Effector CD4-positive, alpha-beta T cell (primary cell): Measurements from ENCODE around the gene TEX48.

Experiments used
- DNase-seq: peaks from one replicate; pipeline ENCODE4 v3.0.0-alpha.2; 2020

The TEX48 gene

DNA sequence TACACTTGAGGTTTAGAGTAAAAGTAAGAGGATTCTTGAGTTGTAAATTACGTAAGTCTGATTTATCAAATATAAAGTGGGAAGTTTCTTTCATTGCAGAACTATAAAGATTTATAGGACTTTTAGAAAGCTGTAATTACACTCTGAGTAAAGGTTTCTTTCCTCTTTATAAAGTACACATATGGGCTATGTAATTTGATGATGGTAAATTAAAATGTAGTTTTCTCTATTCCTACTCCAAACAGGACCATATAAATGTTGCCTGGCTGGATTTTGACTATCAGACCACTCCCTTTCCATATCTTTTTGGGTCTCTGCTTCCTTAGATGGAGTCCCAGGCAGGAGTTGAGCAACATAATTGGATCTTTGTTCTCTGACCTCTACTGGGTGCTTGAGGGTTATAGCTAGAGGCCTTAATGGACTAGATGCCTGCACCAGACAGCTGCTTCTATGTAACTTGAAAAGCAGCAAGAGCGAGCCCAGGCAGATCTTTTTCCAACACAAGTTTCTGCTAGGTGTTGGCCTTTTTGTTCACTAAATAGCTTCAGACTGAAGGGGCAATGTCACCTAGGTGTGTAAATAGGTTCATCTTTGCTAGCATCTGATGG lies 11.4 kb upstream of the TEX48 start:
- no peak for DNase-seq

DNA sequence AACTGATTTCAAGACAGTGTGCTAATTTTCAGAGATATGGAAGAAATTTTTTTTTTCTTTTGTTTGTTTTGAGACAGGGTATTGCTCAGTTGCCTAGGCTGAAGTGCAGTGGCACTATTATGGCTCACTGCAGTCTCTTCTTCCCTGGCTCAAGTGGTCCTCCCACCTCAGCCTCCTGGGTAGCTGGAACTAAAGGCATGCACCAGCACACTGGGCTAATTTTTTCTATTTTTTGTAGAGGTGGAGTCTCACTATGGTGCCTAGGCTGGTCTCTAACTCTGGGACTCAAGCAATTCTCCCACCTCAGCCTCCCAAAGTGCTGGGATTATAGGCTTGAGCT lies 9.9 kb upstream of the TEX48 start:
- no peak for DNase-seq

DNA sequence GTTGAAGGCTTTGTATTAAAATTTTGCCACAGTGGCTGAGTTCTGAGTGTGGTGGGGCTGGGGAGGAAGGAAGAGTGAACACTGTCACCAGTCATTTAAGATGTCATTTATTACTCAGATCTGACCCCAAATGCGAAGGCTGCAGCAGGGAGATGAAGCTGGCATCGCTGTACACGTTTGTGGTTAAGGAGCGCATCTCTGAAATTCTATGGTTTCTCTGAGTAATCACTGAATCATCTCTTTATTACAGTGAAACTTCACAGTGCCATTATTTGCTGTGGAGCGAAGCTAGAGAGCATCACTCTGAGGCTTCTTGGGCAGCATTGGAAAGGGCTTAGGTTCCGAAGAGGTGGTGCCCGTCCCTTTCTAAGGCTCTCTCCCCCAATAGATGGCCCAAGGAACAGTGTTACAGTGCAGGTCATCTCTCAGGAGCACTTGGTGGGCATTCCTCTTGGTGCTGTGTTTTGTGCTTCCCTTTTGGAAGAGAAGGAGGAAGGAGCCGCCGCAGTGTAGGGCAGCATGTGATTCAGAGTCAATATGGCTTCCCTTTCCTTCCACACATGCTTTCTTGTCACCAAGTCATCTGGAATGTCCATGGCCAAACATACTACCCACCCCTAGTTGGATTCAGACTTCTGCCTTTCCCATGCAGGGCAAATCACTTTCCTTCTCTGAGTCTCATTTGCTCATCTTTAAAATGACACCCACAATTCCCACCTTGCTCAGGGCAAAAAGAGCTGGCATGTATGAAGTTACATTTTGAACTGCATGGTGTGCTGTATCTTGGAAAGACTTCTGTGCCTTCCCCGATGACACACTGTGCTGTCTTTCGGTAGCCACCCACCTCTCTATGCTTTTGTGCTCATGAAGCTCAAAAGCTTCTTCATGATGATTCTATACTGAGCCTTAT lies 9.3 kb upstream of the TEX48 start:
- DNase-seq, result peak; percentile 32

DNA sequence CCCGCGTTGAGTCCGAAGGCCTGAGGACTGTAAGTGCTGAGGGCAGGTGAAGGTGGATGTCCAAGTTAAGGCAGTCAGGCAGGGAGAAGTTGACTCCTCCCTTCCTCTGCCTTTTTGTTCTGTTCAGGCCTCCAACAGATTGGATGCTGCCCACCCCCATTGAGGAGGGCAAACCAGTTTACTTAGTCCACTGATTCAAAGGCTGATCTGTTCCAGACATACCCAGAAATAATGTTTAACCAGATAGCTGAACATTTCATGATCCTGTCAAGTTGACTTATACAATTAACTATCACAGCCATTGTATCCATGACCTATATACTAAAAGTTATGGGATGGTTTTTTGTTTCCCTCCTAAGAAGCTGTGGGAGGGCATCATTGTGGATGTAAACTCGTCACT lies 8.3 kb upstream of the TEX48 start:
- DNase-seq, result no peak

DNA sequence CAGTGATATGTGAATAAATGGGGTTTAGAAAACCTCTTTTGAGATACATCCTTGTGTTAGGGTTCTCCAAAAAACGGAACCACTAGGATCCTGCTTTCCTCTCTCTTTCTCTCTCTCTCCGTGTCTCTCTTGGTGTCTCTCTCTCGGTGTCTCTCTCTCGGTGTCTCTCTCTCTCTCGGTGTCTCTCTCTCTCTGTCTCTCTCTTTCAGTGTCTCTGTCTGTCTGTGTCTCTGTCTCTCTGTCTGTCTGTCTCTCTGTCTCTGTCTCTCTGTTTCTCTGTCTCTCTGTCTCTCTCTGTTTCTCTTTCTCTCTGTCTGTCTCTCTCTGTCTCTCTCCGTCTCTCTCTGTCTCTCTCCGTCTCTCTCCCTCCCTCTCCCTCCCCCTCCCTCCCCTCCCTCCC lies 7.8 kb upstream of the TEX48 start:
- DNase-seq, result no peak

DNA sequence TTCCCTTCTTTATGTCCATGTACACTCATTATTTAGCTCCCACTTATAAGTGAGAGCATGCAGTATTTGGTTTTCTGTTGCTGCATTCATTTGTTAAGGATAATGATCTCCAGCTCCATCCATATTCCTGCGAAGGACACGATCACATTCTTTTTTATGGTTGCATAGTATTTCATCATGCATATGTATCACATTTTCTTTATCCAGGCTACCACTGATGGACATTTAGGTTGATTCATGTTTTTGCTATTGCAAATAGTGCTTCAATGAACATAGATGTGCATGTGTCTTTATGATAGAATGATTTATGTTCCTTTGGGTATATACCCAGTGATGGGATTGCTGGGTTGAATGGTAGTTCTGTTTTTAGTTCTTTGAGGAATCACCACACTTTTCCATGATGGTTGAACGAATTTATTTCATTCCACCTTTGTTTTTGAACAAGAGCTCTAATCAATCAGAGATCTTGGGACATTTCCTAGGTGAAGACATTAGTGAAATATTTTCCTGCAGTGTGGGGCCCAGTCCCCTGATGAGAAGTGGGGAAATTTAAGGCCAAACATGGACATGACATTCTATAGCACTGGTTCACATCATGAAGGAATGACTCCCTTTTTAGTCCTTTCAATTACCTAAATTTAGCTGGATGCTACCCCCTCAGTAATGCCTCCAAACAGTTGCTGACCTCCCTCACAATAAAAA lies 7.1 kb upstream of the TEX48 start:
- no peak for DNase-seq

DNA sequence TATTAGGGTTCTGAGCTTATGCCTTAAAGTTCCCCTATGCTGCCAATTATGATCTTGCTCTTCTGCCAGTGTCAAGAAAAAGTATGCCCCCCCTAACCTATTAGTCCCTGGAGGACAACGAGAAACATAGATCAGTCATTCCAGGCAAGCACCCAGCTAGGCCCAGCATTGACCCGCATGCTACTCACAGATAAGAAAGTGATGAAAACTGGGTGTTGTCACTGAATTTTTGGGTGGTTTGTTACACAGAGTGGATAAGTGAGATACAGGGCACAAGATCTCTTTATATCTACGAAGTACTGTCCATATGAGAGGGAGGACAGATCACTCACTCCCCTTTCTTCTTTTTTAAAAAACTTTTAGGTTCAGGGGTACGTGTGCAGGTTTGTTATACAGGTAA lies 6.4 kb upstream of the TEX48 start:
- DNase-seq, result no peak

DNA sequence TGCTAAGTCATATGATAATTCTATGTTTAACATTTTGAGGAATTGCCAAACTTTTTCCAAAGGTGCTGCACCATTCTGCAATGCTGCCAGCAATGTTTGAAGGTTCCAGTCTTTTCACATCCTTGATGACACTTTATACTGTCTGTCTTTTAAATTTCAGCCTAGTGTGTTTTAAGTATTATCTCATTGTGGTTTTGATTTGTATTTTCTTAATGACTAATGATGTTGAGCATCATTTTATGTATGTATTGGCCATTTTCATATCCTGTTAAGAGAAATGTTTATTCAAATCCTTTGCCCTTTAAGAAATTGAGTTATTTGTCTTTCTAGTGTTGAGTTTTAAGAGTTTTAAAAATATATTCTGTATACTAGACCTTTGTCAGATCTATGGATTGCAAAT lies 5.0 kb upstream of the TEX48 start:
- DNase-seq, result no peak

DNA sequence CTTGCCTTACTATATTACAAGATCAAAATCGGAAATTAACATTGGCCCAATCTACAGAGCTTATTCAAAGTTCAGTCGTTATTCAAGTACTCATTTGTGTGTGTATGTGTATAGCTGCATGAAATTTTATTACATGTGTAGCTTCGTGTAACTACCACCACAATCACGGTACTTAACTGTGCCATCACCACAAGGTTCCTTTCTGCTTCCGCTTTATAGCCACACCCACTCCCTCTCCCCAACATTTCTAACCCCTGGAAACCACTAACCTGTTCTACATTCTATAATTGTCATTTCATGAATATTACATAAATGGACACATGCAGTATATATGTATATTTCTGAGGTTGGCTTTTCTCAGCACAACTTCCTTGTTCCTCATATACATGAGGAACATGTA lies 4.0 kb upstream of the TEX48 start:
- DNase-seq, result no peak

DNA sequence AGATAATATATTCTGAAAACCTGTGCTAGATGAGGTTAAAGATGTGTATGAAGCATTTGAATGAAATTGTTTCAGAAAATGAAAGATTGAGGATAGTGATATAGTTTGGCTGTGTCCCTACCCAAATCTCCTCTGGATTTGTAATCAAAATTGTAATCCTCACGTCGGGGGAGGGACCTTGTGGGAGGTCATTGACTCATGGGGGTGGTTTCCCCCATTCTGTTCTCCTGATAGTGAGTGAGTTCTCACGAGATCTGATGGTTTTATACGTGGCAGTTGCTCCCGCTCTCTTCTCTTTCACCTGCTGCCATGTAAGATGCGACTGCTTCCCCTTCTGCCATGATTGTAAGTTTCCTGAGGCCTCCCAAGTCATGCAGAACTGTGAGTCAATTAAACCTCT lies 2.0 kb upstream of the TEX48 start:
- no peak for DNase-seq

DNA sequence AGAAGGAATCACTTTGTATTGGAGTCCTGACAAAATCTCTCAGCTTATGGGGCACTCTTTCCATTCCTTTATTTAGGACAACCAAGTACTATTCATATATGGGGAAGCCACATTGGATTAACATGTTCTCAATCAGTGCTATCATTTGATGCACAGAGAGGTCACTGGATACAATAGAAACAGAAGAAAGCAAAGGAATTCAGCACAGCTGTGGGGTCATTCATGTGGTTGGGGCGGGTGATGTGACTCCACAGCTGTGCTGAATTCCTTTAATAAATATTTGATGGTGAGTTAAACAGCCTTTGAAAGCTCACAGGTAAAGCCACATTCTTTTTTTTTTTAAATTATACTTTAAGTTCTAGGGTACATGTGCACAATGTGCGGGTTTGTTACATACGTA lies 854 bp upstream of the TEX48 start:
- DNase-seq, result no peak

DNA sequence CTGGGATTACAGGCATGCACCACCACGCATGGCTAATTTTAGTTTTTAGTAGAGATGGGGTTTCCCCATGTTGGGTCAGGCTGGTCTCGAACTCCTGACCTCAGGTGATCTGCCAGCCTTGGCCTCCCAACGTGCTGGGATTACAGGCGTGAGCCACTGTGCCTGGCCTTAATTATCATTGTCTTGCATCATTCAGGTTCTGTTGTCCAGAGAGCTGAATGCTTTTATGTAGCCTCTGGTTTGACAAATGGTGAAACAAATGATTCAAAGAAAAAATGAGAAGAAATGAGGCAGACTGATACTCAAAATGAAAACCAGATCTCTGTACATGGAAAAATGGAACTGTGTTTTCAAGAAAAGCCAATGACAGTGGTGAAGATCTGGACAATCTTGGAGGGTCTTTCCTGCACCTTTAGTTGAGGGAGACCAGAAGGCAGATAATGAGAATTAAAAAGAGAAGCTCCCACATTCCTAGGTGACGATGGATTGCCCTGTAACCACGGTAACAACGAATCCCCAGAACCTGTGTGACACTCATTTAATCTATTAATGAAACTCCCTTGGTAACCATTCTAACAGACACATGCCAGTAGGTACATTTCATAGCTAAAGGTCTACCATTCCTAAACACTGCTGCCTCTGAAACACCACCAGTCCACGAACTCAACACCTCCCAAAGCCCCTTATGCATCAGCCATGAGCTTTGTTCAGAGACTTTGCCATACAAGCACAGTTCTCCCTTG lies 1.6 kb downstream of the TEX48 start:
- no peak for DNase-seq

DNA sequence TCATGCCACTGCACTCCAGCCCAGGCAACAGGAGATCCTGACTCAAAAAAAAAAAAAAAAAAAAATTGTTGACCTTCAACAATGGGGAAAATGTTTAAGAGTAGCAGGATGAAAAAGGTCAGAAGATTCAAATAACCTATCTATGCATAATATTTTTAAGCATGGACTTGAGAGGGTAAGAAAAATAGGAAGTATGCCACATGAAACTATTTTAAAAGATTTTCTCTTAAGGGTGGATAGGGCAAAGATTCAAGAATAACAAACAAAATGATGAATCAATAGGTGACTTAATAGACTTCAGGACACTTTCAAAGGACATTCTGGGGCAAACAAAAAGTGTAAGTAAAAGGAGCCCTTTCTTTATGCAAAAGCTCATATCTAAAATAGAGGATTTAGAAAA lies 3.2 kb downstream of the TEX48 start:
- DNase-seq, result no peak

DNA sequence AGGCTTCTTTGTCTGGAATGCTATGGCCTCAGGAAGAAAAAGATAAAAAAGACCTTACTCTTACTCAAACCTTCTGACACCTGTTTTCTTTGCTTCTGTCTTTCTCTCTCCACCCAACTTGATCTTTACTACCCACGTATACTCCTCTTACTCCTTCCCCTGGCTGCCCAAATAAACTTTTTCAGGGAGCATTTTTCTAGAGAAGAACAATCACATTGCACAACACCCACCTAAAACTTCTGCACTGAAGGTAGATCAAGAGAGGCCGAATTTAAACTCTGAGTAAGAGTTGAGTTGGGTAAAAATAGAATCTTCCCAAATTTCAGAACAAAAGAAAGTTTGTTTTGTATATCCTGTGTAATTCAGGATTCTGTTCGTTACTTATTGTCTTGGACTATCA lies 3.9 kb downstream of the TEX48 start:
- DNase-seq, result no peak

DNA sequence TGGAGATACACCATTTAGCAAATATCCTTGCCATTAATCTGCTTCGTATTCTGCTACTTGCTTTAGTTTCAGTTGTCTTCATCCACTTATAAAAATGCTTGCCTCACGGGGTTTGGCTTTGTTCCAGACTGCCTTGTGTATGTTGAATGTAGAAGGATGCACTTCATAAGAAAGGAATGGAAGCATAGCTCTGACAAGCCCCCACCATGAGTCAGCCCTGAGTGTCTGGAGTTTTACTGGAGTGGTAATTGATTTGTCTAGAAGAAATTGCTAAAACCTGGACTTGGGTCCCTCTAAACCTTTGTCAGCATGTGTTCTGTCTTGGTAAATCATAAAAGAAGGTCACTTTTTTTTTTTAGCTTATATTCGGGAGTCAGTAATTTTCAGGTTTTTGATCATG lies 4.6 kb downstream of the TEX48 start:
- no peak for DNase-seq

DNA sequence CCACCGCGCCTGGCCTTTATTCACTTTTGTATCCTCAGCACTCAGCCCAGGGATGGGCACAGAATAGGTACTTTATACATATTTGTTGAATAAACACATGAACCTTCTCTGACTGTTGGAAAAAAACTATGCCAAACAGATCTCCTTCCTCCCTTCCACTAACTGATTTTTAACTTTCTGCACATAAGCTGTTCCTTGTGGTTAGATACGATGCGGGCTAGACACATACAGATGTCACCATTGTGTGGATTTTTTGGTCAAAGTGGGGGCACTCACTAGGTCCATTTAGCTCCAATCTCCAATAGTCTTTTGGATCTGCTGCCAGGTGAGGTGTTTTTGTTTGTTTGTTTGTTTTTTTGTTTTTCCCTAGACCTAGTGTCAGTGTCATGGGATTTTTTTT lies 5.1 kb downstream of the TEX48 start:
- no peak for DNase-seq

DNA sequence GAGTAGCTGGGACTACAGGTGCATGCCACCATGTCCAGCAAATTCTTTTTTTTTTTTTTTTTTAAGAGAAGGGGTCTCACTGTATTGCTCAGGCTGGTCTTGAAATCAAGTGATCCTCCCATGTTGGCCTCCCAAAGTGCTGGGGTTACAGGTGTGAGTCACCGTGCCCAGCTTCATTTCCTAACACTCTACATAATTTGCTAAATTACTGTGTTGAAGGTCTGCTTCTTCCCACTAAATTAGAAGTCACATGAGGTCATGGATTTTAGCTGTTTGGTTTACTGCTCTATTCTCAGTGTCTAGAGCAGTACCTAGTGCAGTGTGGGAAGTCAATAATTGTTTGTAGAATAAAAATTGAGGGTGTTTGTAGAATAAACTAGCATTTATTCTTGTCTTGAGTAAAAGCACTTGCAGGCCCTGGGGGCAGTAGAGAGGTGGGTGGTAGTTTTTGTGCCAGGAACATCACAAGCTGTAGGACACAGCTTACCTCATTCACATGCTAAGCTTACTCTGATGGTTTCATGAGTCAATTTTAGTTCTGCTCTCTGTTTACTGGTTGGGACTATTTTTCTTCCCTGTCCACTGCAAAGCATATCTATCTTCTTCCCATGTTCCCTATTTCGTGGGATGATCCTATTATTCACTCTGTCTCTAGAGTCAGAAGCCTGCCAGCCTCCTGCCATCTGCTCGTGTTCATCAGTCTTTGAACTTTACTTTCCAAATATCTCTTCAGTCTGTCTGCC lies 7.0 kb downstream of the TEX48 start:
- DNase-seq, result no peak

DNA sequence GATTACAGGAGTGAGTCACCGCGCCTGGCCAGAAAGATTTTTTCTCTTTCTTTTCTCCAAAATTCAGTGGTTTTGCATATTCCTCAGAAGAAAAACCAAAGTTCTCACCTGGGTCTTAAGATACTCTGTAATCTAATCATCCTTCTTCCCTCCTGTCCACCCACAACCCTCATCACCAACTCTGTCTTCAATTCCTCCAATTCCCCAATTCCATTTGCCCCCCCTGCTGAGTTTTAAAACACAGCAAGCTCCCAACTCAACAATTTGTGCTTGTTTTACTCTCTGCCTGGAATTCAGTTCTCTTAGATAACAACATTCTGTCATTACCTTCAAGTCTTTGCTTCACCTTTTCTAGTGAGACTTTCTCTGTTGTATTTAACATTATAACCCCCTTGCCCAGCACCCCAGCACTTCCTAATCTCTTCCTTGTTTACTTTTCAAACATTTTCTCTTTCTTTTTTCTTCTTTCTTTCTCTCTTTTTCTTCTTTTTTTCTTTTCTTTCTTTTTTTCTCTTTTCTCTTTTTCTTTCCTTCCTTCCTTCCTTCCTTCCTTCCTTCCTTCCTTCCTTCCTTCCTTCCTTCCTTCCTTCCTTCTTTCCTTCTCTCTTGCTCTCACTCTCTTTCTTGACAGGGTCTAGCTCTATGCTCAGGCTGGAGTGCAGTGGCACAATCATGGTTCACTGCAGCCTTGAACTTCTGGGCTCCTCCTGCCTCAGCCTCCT lies 7.8 kb downstream of the TEX48 start:
- DNase-seq, result no peak

DNA sequence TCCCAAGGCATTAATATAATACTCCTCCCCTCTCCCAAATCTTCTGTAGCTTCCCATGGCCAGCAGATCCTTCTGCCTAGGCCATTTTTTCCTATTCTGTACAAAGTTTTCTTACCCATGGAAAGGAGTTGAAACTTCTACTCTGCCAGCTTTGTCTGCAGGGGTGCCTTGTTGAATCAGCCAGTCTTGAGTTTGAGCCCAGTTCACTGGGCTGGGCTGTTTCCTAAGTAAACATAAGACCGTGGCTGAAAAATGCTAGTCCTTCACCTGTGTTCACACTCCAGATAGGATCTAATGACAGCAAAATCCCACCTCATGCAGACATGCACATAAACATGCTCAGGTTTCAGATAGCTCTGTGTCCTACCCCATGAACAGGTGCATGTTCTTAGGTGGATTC lies 10.4 kb downstream of the TEX48 start:
- DNase-seq, result no peak

DNA sequence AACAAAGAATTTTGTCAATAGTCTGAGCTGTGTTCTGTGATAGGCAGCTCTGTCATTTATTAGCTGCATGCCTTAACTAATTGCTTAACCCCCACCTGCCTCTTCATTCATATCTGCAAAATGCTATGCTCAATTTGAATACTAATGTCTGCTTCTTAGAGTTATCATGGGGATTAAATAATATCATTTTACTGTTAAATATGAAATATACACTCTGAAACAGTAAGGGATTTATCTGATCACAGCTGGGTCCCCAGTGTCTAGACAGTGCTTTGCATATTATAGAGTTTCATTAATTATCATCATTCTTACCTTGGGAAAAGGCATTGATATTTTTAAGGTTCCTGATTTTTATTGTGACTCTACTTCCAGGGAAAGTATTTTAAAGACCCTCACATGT lies 12.0 kb downstream of the TEX48 start:
- no peak for DNase-seq

DNA sequence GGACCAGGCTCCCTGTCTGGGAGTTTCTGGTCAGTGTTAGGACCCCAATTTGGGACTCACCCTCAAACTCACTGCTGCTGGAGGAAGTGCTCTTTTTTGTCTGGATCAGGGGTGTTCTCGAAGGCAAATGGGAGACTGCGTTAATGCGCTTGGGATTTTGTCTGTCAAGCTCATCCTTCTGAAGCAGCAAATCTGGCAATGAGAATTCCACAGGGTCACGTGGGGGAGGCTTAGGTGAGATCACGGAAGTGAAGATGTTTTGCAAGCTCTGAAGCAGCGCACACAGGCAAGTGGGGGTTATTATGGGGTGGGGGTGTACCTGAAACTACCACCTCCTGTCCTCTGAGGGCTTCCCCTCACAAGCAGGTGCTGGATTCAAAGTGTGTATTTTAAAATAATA lies 13.8 kb downstream of the TEX48 start:
- DNase-seq, result no peak

DNA sequence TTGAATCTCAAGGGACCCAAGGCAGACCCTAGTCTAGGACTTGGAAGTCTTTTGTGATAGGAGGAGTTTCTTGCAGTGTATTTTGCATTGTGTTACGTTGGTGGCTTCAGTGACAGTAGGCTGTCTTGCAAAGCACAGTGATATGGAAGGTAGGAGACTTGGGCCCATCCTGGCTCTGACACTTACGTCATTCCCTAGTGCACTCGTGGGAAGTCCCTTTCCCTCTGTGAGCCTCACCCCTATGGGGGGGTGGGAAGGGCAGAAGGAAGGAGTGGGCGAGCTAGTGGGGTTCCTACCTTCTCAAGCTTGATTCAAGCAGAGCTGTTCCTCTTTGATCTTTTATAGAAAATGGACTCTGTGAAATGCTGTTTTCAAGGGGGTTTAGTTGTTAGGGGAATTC lies 15.1 kb downstream of the TEX48 start:
- no peak for DNase-seq
